K562 (cell line): ENCODE data around the gene RGS6.

ENCODE experiments used
- BRD4 ChIP-seq: fragments of 200-600 bp; sonication (generic); IDR thresholded peaks from 2 replicates; pipeline ENCODE4 v1.6.1; 2017; ENCODE audit warnings: inconsistent platforms
- CTCF ChIP-seq, 3 experiments: IDR thresholded peaks in 2 of 3; conservative IDR thresholded peaks in 1 of 3; 2 replicates each; pipeline ENCODE4 v1.5.1; 2011 to 2012; ENCODE audit warnings: low read length in 3 of 3, mild to moderate bottlenecking in 3 of 3, control low read depth in 2 of 3, improper control_type of control experiment in 1 of 3, inconsistent platforms in 1 of 3, low read depth in 1 of 3, mixed read lengths in 1 of 3, moderate library complexity in 1 of 3; ENCODE audit not compliant: insufficient read depth in 2 of 3
- POLR2AphosphoS5 ChIP-seq: IDR thresholded peaks from 2 replicates; pipeline ENCODE4 v1.6.1; 2011; ENCODE audit warnings: mild to moderate bottlenecking, low read depth, low read length, moderate library complexity; ENCODE audit not compliant: control insufficient read depth, insufficient read depth

- TF ChIP-seq CTCF (IDR thresholded peaks at IDR 0.05 in 2 of 3, conservative IDR thresholded peaks at IDR 0.05 in 1 of 3; ENCODE audit: insufficient read depth in 2 of 3, low read depth in 1 of 3, low read length in 3 of 3) (no peak), BRD4 (no peak), POLR2AphosphoS5 (no peak)
Observed at GRCh38 chr14:72464226-72464625, 532.0 kb downstream of the RGS6 start.
